Breast epithelium (tissue), 3 donors: Measurements from ENCODE around the gene ATL3.
"Not testable (repeated sequence)": the region's sequence is repeated elsewhere in the genome, so short reads cannot be mapped to it uniquely, and the experiment has no call there.

Experiments used
- POLR2A ChIP-seq: fragments of 450-650 bp; IDR thresholded peaks from one replicate; pipeline ENCODE4 v1.6.1; 2016; ENCODE audit warnings: antibody characterized with exemption, mild to moderate bottlenecking, moderate library complexity
- POLR2AphosphoS5 ChIP-seq, 3 donors: sonication (generic); formaldehyde crosslinking; IDR thresholded peaks; one replicate each; pipeline ENCODE4 v1.6.1; 2017; ENCODE audit warnings: antibody characterized with exemption in 3 of 3
- TF ChIP-seq, protein P1 (sequence below), 3 donors: fragments of 450-650 bp; IDR thresholded peaks; one replicate each; pipeline ENCODE4 v1.5.1; 2016 to 2017; ENCODE audit warnings: antibody characterized with exemption in 3 of 3, mild to moderate bottlenecking in 3 of 3, moderate library complexity in 3 of 3

DNA sequence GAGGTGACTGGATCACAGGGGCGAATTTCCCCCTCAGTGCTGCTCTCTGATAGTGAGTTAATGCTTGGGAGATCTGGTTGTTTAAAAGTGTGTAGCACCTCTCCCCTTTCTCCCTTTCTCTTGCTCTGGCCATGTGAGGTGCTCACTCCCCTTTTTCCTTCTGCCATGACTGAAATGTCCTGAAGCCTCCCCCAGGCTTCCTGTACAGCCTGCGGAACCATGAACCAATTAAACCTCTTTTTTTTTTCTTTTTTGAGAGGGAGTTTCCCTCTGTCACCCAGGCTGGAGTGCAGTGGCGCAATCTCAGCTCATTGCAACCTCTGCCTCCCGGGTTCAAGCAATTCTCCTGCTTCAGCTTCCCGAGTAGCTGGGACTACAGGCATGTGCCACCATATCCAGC lies 53.5 kb downstream of the ATL3 start:
- TF ChIP-seq, protein P1, sequence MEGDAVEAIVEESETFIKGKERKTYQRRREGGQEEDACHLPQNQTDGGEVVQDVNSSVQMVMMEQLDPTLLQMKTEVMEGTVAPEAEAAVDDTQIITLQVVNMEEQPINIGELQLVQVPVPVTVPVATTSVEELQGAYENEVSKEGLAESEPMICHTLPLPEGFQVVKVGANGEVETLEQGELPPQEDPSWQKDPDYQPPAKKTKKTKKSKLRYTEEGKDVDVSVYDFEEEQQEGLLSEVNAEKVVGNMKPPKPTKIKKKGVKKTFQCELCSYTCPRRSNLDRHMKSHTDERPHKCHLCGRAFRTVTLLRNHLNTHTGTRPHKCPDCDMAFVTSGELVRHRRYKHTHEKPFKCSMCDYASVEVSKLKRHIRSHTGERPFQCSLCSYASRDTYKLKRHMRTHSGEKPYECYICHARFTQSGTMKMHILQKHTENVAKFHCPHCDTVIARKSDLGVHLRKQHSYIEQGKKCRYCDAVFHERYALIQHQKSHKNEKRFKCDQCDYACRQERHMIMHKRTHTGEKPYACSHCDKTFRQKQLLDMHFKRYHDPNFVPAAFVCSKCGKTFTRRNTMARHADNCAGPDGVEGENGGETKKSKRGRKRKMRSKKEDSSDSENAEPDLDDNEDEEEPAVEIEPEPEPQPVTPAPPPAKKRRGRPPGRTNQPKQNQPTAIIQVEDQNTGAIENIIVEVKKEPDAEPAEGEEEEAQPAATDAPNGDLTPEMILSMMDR (IDR thresholded peaks at IDR 0.05) = not testable (repeated sequence)
- not testable (repeated sequence) for TF ChIP-seq POLR2A; POLR2AphosphoS5 (IDR thresholded peaks at IDR 0.05)
